Esophagus mucosa (tissue), 1 donor: ENCODE measurements around the gene SSH3. TPM values are rescaled to one million over a fixed set of nuclear protein-coding genes. Genes with fewer than 3 reads are reported as not detected.
A peak's percentile ranks its signal among the peaks of the same experiment; 100 is the strongest.

Experiments used
- ATAC-seq: fragments of 200-7000 bp; cut with Tn5 transposase; one replicate; pipeline ENCODE4 v1.9.1; 2020
- total RNA-seq: library from RNA; stranded (reverse); gene quantifications from one replicate; pipeline ENCODE4 v1.2.4, GENCODE V29; 2023
- donor health status: DM: yes; HTN: yes; CAD: no.

The SSH3 gene
- total RNA-seq, 1 donor from 2014 or later: 78.4 TPM

- ATAC-seq: no peak
Measured at GRCh38 chr11:67349036-67349435, 45.7 kb downstream of the SSH3 start.

GRCh38 chr11:67349457-67349856, 46.1 kb downstream of the SSH3 start:
- no peak for ATAC-seq

- ATAC-seq: no peak
Measured at GRCh38 chr11:67349928-67350465, 46.7 kb downstream of the SSH3 start.

- peak; percentile 38 for ATAC-seq
Measured at GRCh38 chr11:67351275-67352005, 48.1 kb downstream of the SSH3 start.

GRCh38 chr11:67352546-67353316, 49.4 kb downstream of the SSH3 start:
- peak; percentile 47 for ATAC-seq

GRCh38 chr11:67353317-67354074, 50.2 kb downstream of the SSH3 start, which contains the start of gene POLD4:
TSS of gene POLD4 (minus strand) at chr11:67353546. CDS start at chr11:67353399, 147 bp downstream.
- peak; percentile 86 for ATAC-seq

- peak; percentile 41 for ATAC-seq
Measured at GRCh38 chr11:67354075-67355022, 51.0 kb downstream of the SSH3 start.

- no peak for ATAC-seq
Measured at GRCh38 chr11:67355023-67355793, 51.9 kb downstream of the SSH3 start.

GRCh38 chr11:67355794-67356386, 52.6 kb downstream of the SSH3 start:
- ATAC-seq: no peak

GRCh38 chr11:67356387-67356863, 53.1 kb downstream of the SSH3 start:
- ATAC-seq: no peak

GRCh38 chr11:67356864-67357561, 53.7 kb downstream of the SSH3 start:
- ATAC-seq: peak; percentile 36

GRCh38 chr11:67357831-67358670, 54.7 kb downstream of the SSH3 start:
- no peak for ATAC-seq

Other genes with a start within 250 kb of the SSH3 start
- gene RHOD, start 246.7 kb upstream of the SSH3 start, total RNA-seq: 161 TPM
- 67.2 TPM for gene KDM2A, start 184.3 kb upstream of the SSH3 start, total RNA-seq
- 61.6 TPM for gene GRK2, start 37.1 kb upstream of the SSH3 start, total RNA-seq
- 45.2 TPM for gene ANKRD13D, start 14.2 kb upstream of the SSH3 start, total RNA-seq
- gene POLD4, start 50.0 kb downstream of the SSH3 start, total RNA-seq: 61.7 TPM
- 1.6 TPM for gene CLCF1, start 70.1 kb downstream of the SSH3 start, total RNA-seq
- 15.3 TPM for gene RAD9A, start 88.5 kb downstream of the SSH3 start, total RNA-seq
- gene PPP1CA, start 98.3 kb downstream of the SSH3 start, total RNA-seq: 188 TPM
- 1.5 TPM for gene TBC1D10C, start 100.6 kb downstream of the SSH3 start, total RNA-seq
- 0.20 TPM for gene CARNS1, start 112.1 kb downstream of the SSH3 start, total RNA-seq
- 95.0 TPM for gene RPS6KB2, start 125.0 kb downstream of the SSH3 start, total RNA-seq
- gene PTPRCAP, start 134.2 kb downstream of the SSH3 start, total RNA-seq: 2.5 TPM
- 74.0 TPM for gene CORO1B, start 139.9 kb downstream of the SSH3 start, total RNA-seq
- not detected for gene GPR152, start 149.2 kb downstream of the SSH3 start, total RNA-seq
- gene CABP4, start 151.8 kb downstream of the SSH3 start, total RNA-seq: 0.24 TPM
- gene TMEM134, start 165.7 kb downstream of the SSH3 start, total RNA-seq: 135 TPM
- 23.5 TPM for gene AIP, start 179.5 kb downstream of the SSH3 start, total RNA-seq
- gene PITPNM1, start 201.8 kb downstream of the SSH3 start, total RNA-seq: 36.5 TPM
- 34.8 TPM for gene CDK2AP2, start 204.6 kb downstream of the SSH3 start, total RNA-seq
- not detected for gene CABP2, start 219.9 kb downstream of the SSH3 start, total RNA-seq